ENCODE data around the gene C1orf115. TPM values are rescaled to one million over a fixed set of nuclear protein-coding genes. Genes with fewer than 3 reads are reported as not detected.

C1orf115 gene
- total RNA-seq, 1 donor from 2014 or later, result 34.7 TPM

DNA sequence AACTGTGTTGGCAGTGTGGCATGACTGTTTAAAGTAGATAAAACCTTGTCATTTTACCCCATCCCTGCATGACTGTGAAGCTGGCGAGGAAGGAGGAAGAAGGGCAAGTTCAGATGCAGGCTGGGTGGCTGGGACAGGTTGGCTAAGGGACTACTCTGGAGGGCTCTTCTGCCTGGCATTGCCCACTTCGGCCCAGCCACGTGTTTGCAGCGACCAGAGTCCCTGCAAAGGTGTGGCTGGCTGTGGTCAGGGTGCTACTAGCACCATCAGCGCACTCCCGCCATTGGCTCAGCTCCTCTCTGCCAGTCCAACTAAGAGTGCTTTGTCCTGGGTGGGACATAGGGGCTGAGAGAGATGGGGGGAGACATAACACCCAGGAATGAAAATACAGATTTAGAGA is 7.2 kb downstream of the C1orf115 start:
- no peak for DNase-seq (ENCODE audit: low spot score)
- Mint-ChIP-seq H3K4me1 (ENCODE audit: unreplicated experiment) (peaks cover 8% of the 10 kb centered on the region), H3K36me3 (ENCODE audit: low read depth, unreplicated experiment) (peaks cover 4% of the 10 kb centered on the region), H3K4me3 (ENCODE audit: unreplicated experiment) (no peak overlapping the region), H3K27me3 (ENCODE audit: unreplicated experiment) (no peaks in the 10 kb centered on the region), H3K9me3 (ENCODE audit: unreplicated experiment) (no peaks in the 10 kb centered on the region), H3K27ac (ENCODE audit: unreplicated experiment) (no peak overlapping the region)
- TF ChIP-seq, protein P1, sequence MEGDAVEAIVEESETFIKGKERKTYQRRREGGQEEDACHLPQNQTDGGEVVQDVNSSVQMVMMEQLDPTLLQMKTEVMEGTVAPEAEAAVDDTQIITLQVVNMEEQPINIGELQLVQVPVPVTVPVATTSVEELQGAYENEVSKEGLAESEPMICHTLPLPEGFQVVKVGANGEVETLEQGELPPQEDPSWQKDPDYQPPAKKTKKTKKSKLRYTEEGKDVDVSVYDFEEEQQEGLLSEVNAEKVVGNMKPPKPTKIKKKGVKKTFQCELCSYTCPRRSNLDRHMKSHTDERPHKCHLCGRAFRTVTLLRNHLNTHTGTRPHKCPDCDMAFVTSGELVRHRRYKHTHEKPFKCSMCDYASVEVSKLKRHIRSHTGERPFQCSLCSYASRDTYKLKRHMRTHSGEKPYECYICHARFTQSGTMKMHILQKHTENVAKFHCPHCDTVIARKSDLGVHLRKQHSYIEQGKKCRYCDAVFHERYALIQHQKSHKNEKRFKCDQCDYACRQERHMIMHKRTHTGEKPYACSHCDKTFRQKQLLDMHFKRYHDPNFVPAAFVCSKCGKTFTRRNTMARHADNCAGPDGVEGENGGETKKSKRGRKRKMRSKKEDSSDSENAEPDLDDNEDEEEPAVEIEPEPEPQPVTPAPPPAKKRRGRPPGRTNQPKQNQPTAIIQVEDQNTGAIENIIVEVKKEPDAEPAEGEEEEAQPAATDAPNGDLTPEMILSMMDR (IDR thresholded peaks at IDR 0.05; ENCODE audit: unreplicated experiment), result no peak

DNA sequence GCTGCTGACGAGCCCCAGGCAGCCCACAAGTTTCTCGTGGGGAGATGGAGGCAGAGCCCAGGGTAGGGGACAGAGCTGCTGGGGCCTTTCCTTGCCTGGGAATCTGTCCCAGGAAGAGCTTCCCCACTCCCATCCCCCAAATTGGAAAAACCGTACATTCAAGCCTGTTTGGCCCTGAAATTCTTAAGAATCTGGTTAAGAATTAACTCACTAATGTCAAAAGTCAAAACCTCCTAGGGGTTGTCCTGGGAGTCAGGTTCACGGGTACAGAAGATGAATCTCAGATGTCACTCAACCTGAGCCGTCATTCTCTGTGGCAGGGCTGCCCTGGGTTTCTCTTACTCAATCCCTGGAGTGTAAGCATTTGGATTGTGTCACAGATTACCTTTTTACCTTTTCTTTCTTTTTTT is 8.4 kb downstream of the C1orf115 start:
- Mint-ChIP-seq H3K4me1 (ENCODE audit: unreplicated experiment) (peaks cover 2% of the 10 kb centered on the region), H3K27me3 (ENCODE audit: unreplicated experiment) (peaks cover 1% of the 10 kb centered on the region), H3K9me3 (ENCODE audit: unreplicated experiment) (no peaks in the 10 kb centered on the region), H3K4me3 (ENCODE audit: unreplicated experiment) (no peak overlapping the region), H3K27ac (ENCODE audit: unreplicated experiment) (no peak overlapping the region), H3K36me3 (ENCODE audit: low read depth, unreplicated experiment) (no peaks in the 10 kb centered on the region)
- TF ChIP-seq, protein P1 (IDR thresholded peaks at IDR 0.05; ENCODE audit: unreplicated experiment), result no peak
- DNase-seq (ENCODE audit: low spot score), result no peak

DNA sequence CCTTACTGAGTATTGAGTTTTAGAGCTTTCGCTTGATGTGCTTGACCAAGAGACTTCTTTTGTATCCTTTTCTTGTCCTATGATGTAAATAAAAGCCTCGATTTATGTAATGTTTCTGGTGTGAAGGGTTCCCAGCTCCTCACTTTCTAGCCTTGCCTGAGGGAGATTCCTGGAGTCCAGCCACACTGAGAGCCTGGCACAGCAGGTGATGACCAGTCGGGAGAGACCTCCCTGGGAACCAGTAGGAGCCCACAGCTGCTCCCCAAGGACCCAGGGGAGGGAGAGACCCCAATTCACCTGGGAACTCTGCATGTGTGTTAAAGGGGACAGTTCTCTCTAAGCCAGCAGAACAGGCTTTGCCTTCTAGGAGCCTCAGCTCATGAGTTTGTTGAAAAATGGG is 8.9 kb downstream of the C1orf115 start:
- Mint-ChIP-seq H3K9me3 (ENCODE audit: unreplicated experiment) (no peaks in the 10 kb centered on the region), H3K27me3 (ENCODE audit: unreplicated experiment) (peaks cover 1% of the 10 kb centered on the region), H3K4me1 (ENCODE audit: unreplicated experiment) (peaks cover 2% of the 10 kb centered on the region), H3K36me3 (ENCODE audit: low read depth, unreplicated experiment) (no peaks in the 10 kb centered on the region), H3K27ac (ENCODE audit: unreplicated experiment) (no peak overlapping the region), H3K4me3 (ENCODE audit: unreplicated experiment) (peak overlapping the region; percentile 28)
- DNase-seq (ENCODE audit: low spot score), result no peak
- TF ChIP-seq, protein P1 (IDR thresholded peaks at IDR 0.05; ENCODE audit: unreplicated experiment), result no peak

DNA sequence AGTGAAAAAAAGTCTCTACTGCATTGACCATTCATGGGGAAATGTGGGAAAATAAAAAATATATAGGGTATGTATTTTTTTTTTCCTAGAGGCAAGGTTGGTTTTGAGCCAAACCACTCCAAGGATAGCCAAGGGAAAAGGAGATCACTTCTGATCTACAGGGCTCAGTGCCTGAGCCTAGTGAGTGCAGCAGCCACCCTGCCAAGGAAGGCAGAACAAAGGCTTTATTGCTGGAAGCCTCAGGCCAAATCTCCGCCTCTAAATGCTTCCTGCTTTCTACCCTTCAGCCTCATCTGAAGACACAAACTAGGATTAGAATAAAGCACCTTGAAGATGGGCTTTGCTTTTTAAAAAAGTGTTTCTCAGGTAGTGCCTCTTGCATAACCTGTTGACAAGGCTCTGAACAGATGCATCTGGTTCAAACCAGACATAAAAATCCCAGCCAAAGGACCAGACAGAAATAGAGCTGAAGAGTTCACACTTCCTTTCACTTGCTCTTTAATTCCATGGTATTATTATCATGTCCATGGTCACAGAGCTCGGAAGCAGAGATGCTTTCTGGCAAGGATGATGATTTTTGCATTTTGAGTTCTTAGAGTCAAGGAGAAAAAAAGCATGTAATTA is 10.5 kb downstream of the C1orf115 start:
- Mint-ChIP-seq H3K4me1 (ENCODE audit: unreplicated experiment) (peaks cover 8% of the 10 kb centered on the region), H3K27ac (ENCODE audit: unreplicated experiment) (no peak overlapping the region), H3K9me3 (ENCODE audit: unreplicated experiment) (no peaks in the 10 kb centered on the region), H3K4me3 (ENCODE audit: unreplicated experiment) (no peak overlapping the region), H3K36me3 (ENCODE audit: low read depth, unreplicated experiment) (no peaks in the 10 kb centered on the region), H3K27me3 (ENCODE audit: unreplicated experiment) (peaks cover 5% of the 10 kb centered on the region)
- TF ChIP-seq, protein P1 (IDR thresholded peaks at IDR 0.05; ENCODE audit: unreplicated experiment), result no peak
- DNase-seq (ENCODE audit: low spot score), result no peak

DNA sequence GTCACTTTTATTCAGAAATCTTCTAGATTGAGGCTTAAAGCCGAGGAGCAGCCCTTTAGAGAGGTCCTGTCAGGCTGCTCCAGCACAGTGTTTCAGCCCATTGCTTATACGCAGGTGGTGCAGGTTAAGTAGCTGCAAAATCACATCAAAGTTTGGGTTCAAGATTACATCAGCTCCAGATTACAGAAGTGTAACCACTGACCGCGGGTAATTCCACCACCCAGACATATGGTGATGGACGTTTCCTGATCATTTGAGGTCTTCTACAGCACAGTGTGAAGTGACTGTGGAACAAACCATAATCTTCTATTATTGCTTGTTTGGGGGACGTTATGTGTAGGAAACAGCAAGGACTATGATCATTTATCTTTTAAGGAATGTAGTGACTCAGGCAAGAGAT is 11.8 kb downstream of the C1orf115 start:
- no peak for DNase-seq (ENCODE audit: low spot score)
- Mint-ChIP-seq H3K4me1 (ENCODE audit: unreplicated experiment) (peaks cover 21% of the 10 kb centered on the region), H3K27me3 (ENCODE audit: unreplicated experiment) (peaks cover 7% of the 10 kb centered on the region), H3K9me3 (ENCODE audit: unreplicated experiment) (no peaks in the 10 kb centered on the region), H3K36me3 (ENCODE audit: low read depth, unreplicated experiment) (no peaks in the 10 kb centered on the region), H3K27ac (ENCODE audit: unreplicated experiment) (no peak overlapping the region), H3K4me3 (ENCODE audit: unreplicated experiment) (no peak overlapping the region)
- TF ChIP-seq, protein P1 (IDR thresholded peaks at IDR 0.05; ENCODE audit: unreplicated experiment), result no peak
